Activated T-cell treated with anti-CD3 and anti-CD28 coated beads, Interleukin-2, amount 50 U/mL, for 4 hours (primary cell): ENCODE measurements around the gene NAPA. TPM values are rescaled to one million over a fixed set of nuclear protein-coding genes. Genes with fewer than 3 reads are reported as not detected.

Experiments
- ATAC-seq, 2 donors: fragments of 200-7000 bp; cut with Tn5 transposase; one replicate each; pipeline ENCODE4 v1.10.0; 2021
- DNase-seq: peaks from one replicate; pipeline ENCODE4 v3.0.0-alpha.2; 2020
- H3K27me3 Mint-ChIP-seq: one replicate; pipeline ENCODE4 v1.8.0; 2021; ENCODE audit warnings: low read depth, mixed read lengths
- H3K36me3 Mint-ChIP-seq: one replicate; pipeline ENCODE4 v1.8.0; 2022; ENCODE audit warnings: mixed read lengths; ENCODE audit not compliant: insufficient read depth
- H3K4me1 Mint-ChIP-seq: one replicate; pipeline ENCODE4 v1.8.0; 2021; ENCODE audit warnings: low read depth, mixed read lengths
- H3K4me3 Mint-ChIP-seq: one replicate; pipeline ENCODE4 v1.8.0; 2021; ENCODE audit warnings: mild to moderate bottlenecking, moderate library complexity, mixed read lengths
- H3K9me3 Mint-ChIP-seq: one replicate; pipeline ENCODE4 v1.8.0; 2021; ENCODE audit warnings: mixed read lengths
- total RNA-seq, 3 donors: library from RNA; stranded (reverse); gene quantifications; one replicate each; pipeline ENCODE4 v1.2.1, GENCODE V29; 2021

The NAPA gene
- total RNA-seq, 3 donors from 2014 or later = 94.5 to 106 (median 106) TPM

DNA sequence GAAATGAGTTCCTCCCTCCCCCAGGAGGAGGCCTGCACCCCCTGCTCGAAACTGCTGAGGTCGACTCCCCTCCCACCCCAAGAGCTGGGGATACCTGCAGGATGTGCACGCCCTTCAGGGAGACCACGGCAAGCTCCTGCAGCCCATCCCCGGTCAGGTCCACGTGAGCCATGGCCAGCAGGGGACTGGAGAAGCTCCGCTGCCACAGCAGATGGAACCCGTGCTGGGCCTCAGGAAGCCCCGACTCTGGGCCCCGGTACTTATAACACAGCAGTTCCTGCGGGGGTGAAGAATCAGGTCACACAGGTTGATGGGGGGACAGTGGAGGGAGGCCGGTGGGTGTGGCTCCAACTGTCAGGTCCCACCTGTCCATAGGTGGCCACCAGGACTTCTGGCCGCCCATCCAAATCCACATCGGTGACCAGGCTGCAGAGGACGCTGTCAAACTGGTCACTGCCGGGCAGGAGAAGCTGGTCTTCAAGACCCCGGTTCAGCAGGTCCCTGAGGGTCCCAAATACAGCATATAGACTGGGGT is 38.4 kb downstream of the NAPA start:
- H3K9me3 Mint-ChIP-seq = no peaks in the 10 kb centered on the region
- no peak overlapping the region for H3K4me3 Mint-ChIP-seq
- no peak for DNase-seq
- ATAC-seq = no peak
- H3K36me3 Mint-ChIP-seq = no peaks in the 10 kb centered on the region
- peaks cover 3% of the 10 kb centered on the region for H3K4me1 Mint-ChIP-seq
- peaks cover 24% of the 10 kb centered on the region for H3K27me3 Mint-ChIP-seq

DNA sequence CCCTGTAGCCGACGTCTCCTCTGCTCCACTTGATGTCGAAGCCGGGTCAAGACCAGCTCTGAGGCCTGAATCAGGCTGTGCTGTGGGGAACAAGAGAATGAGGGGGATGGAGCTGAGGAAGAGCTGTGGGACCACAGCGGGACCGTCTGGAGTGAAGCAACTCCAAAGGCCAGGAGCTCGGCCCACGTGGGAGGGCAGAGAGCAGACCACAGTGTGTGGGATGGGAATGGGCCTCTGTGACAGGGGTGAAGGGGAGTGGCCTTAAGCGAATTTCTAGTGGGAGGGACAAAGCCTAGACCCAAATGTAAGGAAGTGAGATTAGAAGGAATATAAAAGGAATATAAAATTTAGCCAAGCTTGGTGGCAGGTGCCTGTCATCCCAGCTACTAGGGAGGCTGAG is 39.4 kb downstream of the NAPA start:
- Mint-ChIP-seq H3K9me3 (no peaks in the 10 kb centered on the region), H3K27me3 (peaks cover 32% of the 10 kb centered on the region), H3K4me3 (no peak overlapping the region), H3K36me3 (no peaks in the 10 kb centered on the region), H3K4me1 (peaks cover 8% of the 10 kb centered on the region)
- ATAC-seq (no peak), DNase-seq (no peak)

- peaks cover 53% of the 10 kb centered on the region for H3K27me3 Mint-ChIP-seq
- H3K4me1 Mint-ChIP-seq = peaks cover 14% of the 10 kb centered on the region
- H3K36me3 Mint-ChIP-seq = no peaks in the 10 kb centered on the region
Observed at GRCh38 chr19:47473336-47473735, 41.5 kb downstream of the NAPA start.

GRCh38 chr19:47471733-47472457 is 43.0 kb downstream of the NAPA start, which contains the start of gene SLC8A2:
SLC8A2 (minus strand) TSS chr19:47471893; CDS start chr19:47466403, 5,490 bp downstream.
- H3K9me3 Mint-ChIP-seq = no peaks in the 10 kb centered on the region
- peak; percentile 45 for DNase-seq
- no peaks in the 10 kb centered on the region for H3K36me3 Mint-ChIP-seq
- ATAC-seq = peak; percentile 54
- peaks cover 59% of the 10 kb centered on the region for H3K27me3 Mint-ChIP-seq
- peak within 1 kb of the TSS; percentile 52 for H3K4me3 Mint-ChIP-seq
- peaks cover 14% of the 10 kb centered on the region for H3K4me1 Mint-ChIP-seq

More at GRCh38 chr19:47473336-47473735, 41.5 kb downstream of the NAPA start:
- no peaks in the 10 kb centered on the region for H3K9me3 Mint-ChIP-seq
- no peak for ATAC-seq
- no peak overlapping the region for H3K4me3 Mint-ChIP-seq
- DNase-seq = no peak

DNA sequence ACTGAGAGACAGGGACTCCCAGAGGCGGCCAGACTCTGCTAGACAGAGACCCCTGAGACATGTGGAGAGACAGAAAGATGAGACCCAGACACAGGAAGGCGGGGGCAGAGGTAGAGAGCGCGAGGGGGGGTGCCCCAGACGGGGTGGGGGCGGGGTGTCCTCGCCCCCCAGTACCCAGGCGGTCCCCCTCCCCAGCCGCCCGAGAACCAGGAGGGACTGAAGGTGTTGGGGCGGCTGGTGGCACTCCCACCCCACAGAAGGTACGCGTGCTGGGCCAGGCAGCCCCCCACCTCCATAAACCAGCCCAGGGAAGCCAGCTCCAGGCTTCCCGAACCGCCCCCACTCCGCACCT is 43.5 kb downstream of the NAPA start:
- DNase-seq = no peak
- ATAC-seq = no peak
- Mint-ChIP-seq H3K36me3 (no peaks in the 10 kb centered on the region), H3K9me3 (no peaks in the 10 kb centered on the region), H3K4me1 (peaks cover 14% of the 10 kb centered on the region), H3K27me3 (peaks cover 63% of the 10 kb centered on the region), H3K4me3 (peak overlapping the region; percentile 52)

DNA sequence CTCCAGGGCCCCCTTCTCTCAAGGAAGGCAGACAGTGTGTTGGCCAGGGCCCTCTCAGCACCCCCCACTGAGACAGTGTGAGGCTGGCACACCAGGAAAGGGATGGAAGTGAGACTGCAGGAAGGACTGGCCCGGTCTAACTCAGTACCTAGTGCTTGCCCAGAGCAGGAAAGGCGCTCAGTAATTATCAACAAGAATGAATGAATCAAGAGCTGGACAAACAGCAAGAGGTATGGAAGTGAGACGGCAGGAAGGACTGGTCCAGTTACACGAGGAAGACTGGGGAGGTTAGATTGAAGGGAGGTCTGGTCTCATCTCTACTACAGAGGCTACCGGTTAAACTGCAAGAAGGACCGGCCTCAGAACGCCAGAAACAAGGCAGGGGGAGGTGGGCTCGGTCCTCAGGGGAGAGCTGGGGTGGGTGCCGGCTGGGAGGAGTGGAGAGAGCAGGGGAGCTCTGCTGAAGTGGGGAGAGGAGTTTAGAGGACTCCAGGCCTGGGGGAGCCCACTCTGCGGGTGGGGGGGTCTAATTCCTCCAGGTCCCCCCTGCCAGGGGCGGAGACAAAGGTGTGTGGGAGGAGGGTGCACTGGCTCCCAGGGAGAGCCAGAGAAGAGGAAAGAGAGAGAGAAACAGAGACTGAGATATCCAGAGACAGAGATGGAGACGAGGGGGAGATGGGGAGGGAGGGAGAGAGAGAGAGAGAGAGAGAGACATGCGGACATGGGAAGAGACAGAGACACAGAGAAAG is 44.2 kb downstream of the NAPA start:
- ATAC-seq = no peak
- Mint-ChIP-seq H3K36me3 (no peaks in the 10 kb centered on the region), H3K27me3 (peaks cover 67% of the 10 kb centered on the region), H3K4me1 (peaks cover 14% of the 10 kb centered on the region), H3K9me3 (no peaks in the 10 kb centered on the region), H3K4me3 (no peak overlapping the region)
- no peak for DNase-seq

DNA sequence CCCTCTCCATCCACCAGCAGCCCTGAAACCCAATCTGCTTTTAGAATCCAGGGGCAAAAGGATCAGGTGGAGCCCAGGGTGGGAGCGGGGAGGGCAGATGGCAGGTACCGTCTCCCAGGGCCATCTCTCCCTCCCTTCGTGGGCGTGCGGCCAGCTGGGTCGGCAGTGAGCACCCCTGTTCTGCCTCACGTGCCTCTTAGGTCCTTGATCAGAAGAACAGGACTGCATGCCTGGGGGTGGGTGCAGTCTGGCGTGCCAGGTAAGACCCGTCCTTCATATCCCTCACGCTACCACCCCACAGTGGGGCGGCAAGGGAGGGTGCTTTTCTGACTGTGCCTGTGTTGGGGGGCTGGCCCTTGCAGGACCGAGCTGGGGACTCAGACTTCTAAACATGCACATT is 45.1 kb downstream of the NAPA start:
- no peak for ATAC-seq
- Mint-ChIP-seq H3K4me3 (no peak overlapping the region), H3K9me3 (no peaks in the 10 kb centered on the region), H3K27me3 (peaks cover 73% of the 10 kb centered on the region), H3K36me3 (no peaks in the 10 kb centered on the region), H3K4me1 (peaks cover 14% of the 10 kb centered on the region)
- no peak for DNase-seq

DNA sequence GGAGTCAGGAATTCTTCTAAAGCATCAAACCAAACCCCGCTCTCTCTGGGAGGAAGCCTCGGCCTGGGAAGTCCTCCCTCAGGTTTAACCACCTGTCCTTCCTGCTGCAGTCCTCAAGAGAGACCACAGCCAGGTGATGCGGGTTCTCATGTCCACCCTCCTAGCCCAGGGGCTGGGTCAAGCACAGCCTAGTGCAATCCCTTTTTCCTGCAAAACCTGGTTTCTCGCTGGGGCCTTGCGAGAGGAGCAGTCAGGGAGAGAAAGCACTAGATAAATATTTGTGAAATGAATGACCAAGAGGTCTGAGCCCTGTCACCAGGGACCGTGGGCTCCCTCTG is 45.5 kb downstream of the NAPA start:
- H3K27me3 Mint-ChIP-seq = peaks cover 72% of the 10 kb centered on the region
- DNase-seq (no peak), ATAC-seq (no peak)
- no peaks in the 10 kb centered on the region for H3K36me3 Mint-ChIP-seq
- H3K4me3 Mint-ChIP-seq = no peak overlapping the region
- no peaks in the 10 kb centered on the region for H3K9me3 Mint-ChIP-seq
- peaks cover 14% of the 10 kb centered on the region for H3K4me1 Mint-ChIP-seq

- DNase-seq = no peak
- H3K4me3 Mint-ChIP-seq = no peak overlapping the region
- H3K36me3 Mint-ChIP-seq = no peaks in the 10 kb centered on the region
- no peak for ATAC-seq
- no peaks in the 10 kb centered on the region for H3K9me3 Mint-ChIP-seq
- H3K27me3 Mint-ChIP-seq = peaks cover 66% of the 10 kb centered on the region
- H3K4me1 Mint-ChIP-seq = peaks cover 14% of the 10 kb centered on the region
Observed at GRCh38 chr19:47467914-47468313, 46.9 kb downstream of the NAPA start.

DNA sequence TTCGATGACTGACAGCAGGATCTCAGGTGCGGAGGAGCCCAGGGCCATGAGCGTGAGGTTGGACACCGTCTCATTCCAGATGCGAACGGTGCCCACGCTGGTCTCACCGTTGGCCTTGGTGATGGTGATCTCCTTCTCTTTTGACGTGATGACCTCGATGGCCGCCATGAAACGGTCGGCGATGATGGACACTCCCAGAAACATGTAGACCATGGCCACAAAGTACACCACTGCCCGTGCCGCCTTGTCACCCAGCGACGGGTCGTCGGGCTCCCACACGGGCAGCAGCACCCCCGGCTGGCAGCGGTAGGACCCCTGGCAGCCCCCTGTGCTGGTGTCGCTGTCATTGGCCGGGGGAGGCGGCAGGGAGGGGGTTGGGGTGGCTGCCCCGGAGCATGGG is 48.9 kb downstream of the NAPA start:
- Mint-ChIP-seq H3K4me1 (peaks cover 8% of the 10 kb centered on the region), H3K36me3 (no peaks in the 10 kb centered on the region), H3K4me3 (no peak overlapping the region), H3K27me3 (peaks cover 62% of the 10 kb centered on the region), H3K9me3 (no peaks in the 10 kb centered on the region)
- no peak for ATAC-seq
- no peak for DNase-seq

GRCh38 chr19:47464675-47465419 is 50.0 kb downstream of the NAPA start:
- H3K4me1 Mint-ChIP-seq = peaks cover 5% of the 10 kb centered on the region
- no peaks in the 10 kb centered on the region for H3K36me3 Mint-ChIP-seq
- H3K9me3 Mint-ChIP-seq = no peaks in the 10 kb centered on the region
- DNase-seq (no peak), ATAC-seq (no peak)
- peaks cover 54% of the 10 kb centered on the region for H3K27me3 Mint-ChIP-seq
- H3K4me3 Mint-ChIP-seq = no peak overlapping the region

- Mint-ChIP-seq H3K4me1 (peaks cover 2% of the 10 kb centered on the region), H3K9me3 (no peaks in the 10 kb centered on the region), H3K4me3 (no peak overlapping the region), H3K27me3 (peaks cover 33% of the 10 kb centered on the region), H3K36me3 (no peaks in the 10 kb centered on the region)
- DNase-seq (no peak), ATAC-seq (no peak)
Observed at GRCh38 chr19:47461876-47462275, 53.0 kb downstream of the NAPA start.

GRCh38 chr19:47459477-47459876 is 55.4 kb downstream of the NAPA start:
- H3K4me3 Mint-ChIP-seq = no peak overlapping the region
- no peaks in the 10 kb centered on the region for H3K36me3 Mint-ChIP-seq
- H3K27me3 Mint-ChIP-seq = peaks cover 35% of the 10 kb centered on the region
- H3K4me1 Mint-ChIP-seq = peaks cover 2% of the 10 kb centered on the region
- H3K9me3 Mint-ChIP-seq = peaks cover 10% of the 10 kb centered on the region
- DNase-seq (no peak), ATAC-seq (no peak)

DNA sequence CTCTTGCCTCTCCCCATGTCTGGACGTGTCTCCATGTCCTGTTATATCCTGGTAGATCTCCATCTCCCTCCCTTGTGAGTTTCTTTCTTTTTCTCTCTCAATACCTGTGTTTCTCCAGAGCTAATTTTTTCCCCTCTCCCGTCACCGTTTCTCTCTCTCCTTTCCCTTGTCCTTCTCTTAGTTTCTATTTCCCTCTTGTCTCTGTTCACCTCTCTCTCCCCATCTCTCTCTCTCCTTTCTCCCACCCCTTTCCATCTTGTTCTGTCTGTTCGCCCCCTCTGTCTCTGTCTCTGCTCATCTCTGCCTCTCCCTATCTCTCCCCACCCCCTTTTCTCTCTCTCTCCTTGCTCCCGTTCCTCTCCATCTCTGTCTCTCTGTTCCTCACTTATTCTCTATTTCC is 56.2 kb downstream of the NAPA start:
- Mint-ChIP-seq H3K27me3 (peaks cover 39% of the 10 kb centered on the region), H3K9me3 (peaks cover 10% of the 10 kb centered on the region), H3K36me3 (no peaks in the 10 kb centered on the region), H3K4me1 (peaks cover 2% of the 10 kb centered on the region), H3K4me3 (no peak overlapping the region)
- no peak for DNase-seq
- ATAC-seq = no peak
